GM21717 (cell line): ENCODE data around the gene ANKRD55.
A peak's percentile ranks its signal among the peaks of the same experiment; 100 is the strongest.
"Not testable (repeated sequence)": the region's sequence is repeated elsewhere in the genome, so short reads cannot be mapped to it uniquely, and the experiment has no call there.

Source experiments
- ATAC-seq: cut with Tn5 transposase; IDR thresholded peaks from one replicate; pipeline ENCODE4 v1.9.1; 2021; ENCODE audit warnings: mild to moderate bottlenecking, moderate library complexity; ENCODE audit not compliant: unreplicated experiment

ANKRD55 gene

GRCh38 chr5:56147659-56148230 lies 85.4 kb downstream of the ANKRD55 start:
- no peak for ATAC-seq

DNA sequence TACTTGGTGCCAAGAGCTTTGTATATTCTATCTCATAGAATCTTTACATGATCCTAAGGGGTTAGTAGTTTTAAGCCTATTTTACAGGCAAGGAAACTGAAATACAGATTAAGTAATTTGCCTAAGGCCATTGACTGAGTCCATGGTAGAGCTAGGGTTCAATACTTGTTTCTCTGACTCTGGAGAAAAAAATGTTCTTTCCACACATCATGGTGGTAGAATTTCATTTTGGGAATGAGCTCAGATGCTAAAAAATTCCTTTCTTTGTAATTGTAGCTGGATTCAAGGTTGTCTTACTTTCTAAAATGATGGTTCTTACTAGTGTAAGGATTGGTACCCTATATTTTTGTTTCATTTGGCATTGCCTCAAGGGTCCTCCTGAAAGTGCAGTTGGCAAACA lies 86.0 kb downstream of the ANKRD55 start:
- ATAC-seq: no peak

- no peak for ATAC-seq
Measured at GRCh38 chr5:56146674-56147073, 86.5 kb downstream of the ANKRD55 start.

DNA sequence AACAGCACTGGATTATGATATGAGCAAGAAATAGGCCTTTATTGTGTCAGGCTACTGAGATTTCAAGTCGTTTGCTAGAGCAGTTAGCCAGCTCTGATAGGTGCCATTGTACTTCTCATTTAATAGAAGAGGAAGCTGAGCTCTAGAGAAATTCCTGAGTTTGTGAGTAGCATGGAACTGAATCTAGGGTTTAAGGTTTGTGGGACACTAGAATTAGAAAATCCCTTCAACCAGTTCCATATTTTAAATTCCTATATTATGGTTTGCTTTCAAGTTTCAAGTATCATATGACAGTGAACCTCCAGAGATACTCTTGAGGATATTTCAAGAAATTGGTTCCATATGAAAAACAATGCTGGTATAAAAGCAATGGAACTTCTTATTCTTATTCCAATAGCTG lies 87.6 kb downstream of the ANKRD55 start:
- no peak for ATAC-seq

GRCh38 chr5:56145106-56145505 lies 88.0 kb downstream of the ANKRD55 start:
- ATAC-seq: no peak

DNA sequence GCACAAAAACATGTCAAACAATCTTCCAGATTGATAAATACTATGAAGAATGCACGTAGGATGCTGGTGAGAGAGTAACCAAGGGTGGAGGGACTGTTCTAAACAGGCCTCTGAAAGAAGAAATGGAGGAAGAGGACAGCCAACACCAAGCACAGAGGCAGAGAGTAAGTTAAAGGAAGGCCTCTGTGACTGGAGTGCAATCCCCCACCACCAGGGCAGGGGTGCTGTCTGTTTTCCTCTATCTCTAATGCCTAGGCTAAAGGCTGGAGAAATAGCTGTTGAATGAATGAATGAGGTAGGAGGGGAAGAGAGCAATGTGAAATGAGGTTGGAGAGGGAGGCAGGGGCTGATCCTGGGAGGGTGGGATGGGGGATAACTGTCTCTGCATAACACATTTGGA lies 88.9 kb downstream of the ANKRD55 start:
- ATAC-seq: no peak

- ATAC-seq: no peak
Measured at GRCh38 chr5:56143373-56143714, 89.8 kb downstream of the ANKRD55 start.

- peak; percentile 83 for ATAC-seq
Measured at GRCh38 chr5:56142614-56143372, 90.3 kb downstream of the ANKRD55 start.

DNA sequence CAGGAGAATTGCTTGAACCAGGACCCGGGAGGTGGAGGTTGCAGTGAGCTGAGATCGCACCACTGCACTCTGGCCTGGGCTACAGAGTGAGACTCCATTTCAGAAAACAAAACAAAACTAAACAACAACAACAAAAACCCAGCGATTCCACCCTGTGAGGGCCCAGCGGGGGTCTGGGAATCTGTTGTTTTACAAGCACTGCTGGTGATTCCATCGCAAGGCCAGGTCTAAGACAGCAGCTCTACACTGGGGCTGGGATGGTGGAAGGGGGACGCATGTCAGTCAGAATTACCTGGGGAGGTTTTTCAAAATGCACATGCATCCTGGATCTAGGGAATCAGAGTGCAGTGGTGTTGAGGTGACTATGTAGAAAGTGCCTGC lies 90.9 kb downstream of the ANKRD55 start:
- no peak for ATAC-seq

- no peak for ATAC-seq
Measured at GRCh38 chr5:56140073-56140472, 93.1 kb downstream of the ANKRD55 start.

DNA sequence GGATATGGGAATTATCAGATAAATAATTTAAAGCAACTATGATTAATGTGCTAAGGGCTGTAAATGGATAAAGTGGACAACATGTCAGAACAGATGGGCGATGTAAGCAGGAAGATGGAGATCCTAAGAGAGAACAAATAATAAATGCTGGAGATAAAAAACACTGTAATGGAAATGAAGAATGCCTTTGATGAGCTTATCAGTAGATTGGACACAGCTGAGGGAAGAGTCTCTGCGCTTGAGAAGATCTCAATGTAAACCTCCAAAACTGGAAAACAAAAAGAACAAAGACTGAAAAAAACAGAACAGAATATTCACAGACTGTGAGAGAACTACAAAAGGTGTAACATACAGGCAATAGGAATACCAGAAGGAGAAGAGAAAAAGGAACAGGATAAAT lies 102.5 kb downstream of the ANKRD55 start:
- no peak for ATAC-seq

DNA sequence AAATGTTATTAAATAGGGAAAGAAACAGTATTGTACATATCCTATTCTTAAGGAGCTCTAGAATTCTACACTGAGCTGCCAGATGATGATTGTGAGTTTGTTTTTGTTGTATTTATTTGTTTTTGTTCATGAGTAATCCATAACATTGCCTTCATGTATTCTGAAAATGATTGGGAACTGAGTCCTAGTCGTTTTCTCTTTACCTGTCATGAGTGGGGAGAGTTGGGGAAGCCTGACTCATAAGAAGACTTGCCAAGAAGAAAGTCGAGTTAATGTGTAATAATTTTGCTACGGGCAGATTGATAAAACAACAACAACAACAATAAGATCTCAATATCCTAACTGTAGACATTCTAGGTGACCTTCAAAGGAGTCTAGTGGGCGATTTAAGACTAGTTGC lies 103.8 kb downstream of the ANKRD55 start:
- no peak for ATAC-seq

DNA sequence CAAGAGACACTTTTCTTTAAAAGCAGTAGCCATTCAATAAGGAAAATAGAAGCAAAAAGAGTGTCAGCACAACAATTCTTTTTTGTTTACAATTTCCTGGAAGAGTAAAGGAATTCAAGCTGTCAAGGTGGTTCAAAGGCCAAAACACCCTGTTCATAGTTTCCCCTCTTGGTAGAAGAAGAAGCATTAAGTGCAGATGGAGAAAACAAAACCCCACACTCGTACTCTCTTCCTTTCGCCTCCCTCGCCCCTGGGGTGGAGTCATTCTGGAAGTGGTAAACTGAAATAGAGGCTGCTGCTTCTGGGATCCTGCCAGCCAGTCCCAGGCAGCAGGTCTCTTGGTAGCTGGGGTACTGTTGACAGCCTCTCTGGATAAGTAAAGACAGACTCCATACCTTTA lies 105.0 kb downstream of the ANKRD55 start:
- no peak for ATAC-seq

GRCh38 chr5:56126487-56127179 lies 106.5 kb downstream of the ANKRD55 start:
- no peak for ATAC-seq

GRCh38 chr5:56123531-56124243 lies 109.4 kb downstream of the ANKRD55 start:
- ATAC-seq: no peak

GRCh38 chr5:56122360-56122985 lies 110.7 kb downstream of the ANKRD55 start:
- ATAC-seq: not testable (repeated sequence)

GRCh38 chr5:56119050-56119449 lies 114.1 kb downstream of the ANKRD55 start:
- ATAC-seq: no peak

DNA sequence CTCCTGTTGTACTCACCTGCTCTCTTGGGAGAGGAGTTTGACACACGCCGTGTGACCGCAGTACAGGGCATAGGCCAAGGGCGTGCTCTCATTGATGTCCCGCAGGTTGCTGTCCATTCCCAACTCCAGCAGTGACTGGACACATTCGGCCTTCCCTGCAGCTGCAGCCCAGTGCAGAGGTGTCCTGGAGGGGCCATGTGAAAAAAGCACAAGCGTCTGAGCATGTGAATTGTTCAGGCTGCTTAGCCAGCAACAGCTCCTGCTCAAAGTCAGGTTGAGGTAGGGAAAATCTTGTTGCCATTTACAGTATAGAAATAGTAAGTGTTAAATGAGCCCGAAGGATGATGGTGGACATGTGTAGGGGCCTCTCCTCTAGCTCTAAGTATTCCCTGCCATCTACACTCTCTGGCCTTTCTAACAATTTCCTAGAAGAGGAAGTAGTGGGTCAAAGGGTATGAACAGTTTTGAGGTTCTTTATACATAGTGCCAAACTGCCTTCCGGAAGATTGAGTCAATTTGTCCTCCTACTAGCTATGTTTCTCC lies 116.5 kb downstream of the ANKRD55 start:
- no peak for ATAC-seq

DNA sequence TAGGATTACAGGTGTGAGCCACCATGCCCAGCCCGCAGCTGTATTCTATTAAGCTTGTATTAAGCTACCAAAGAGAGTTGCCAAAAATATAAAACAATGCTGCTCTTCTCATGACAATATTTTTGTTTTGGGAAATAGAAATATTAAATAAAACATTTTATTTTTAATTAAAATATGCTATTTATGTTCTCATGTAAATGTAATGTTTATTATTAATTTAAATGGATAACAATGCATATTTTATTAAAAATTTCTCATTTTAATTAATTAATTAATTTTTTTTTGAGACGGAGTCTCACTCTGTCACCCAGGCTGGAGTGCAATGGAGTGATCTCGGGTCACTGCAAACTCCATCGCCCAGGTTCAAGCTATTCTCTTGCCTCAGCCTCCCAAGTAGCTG lies 117.5 kb downstream of the ANKRD55 start:
- no peak for ATAC-seq

DNA sequence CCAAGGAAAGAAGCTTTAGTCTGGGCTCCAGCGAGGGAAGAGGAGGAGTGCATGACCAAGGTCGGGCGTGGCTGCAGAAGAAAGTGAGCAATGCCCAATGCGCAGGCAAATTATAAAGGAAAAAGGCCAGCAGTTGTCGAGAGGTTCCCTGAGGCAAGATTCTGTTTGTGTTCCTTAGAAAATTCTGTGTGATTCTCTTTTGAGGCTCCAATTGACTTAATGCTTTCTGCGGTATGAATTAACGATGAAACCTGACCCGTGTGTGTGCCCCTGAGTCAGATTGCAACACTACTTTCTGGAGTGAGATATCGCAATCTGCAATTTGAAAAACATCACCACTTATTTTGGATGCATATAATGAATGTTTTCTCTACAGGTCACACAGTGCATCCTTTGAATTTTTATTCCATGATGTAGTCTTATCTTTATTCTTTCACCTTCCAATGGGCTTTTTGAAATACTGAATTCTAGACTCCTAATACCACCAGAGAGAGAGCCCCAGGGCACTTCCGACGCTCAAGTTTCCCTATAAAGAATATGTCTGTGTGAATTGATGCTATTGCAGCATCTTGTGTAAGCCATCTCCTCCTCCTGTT lies 120.5 kb downstream of the ANKRD55 start:
- no peak for ATAC-seq

GRCh38 chr5:56111404-56111781 lies 121.7 kb downstream of the ANKRD55 start:
- no peak for ATAC-seq
